GM19351 (cell line): Measurements from ENCODE around the gene BRD8.

ENCODE experiments used
- ATAC-seq: cut with Tn5 transposase; IDR thresholded peaks from one replicate; pipeline ENCODE4 v1.9.1; 2021; ENCODE audit warnings: mild to moderate bottlenecking, moderate library complexity; ENCODE audit not compliant: unreplicated experiment

The BRD8 gene

DNA sequence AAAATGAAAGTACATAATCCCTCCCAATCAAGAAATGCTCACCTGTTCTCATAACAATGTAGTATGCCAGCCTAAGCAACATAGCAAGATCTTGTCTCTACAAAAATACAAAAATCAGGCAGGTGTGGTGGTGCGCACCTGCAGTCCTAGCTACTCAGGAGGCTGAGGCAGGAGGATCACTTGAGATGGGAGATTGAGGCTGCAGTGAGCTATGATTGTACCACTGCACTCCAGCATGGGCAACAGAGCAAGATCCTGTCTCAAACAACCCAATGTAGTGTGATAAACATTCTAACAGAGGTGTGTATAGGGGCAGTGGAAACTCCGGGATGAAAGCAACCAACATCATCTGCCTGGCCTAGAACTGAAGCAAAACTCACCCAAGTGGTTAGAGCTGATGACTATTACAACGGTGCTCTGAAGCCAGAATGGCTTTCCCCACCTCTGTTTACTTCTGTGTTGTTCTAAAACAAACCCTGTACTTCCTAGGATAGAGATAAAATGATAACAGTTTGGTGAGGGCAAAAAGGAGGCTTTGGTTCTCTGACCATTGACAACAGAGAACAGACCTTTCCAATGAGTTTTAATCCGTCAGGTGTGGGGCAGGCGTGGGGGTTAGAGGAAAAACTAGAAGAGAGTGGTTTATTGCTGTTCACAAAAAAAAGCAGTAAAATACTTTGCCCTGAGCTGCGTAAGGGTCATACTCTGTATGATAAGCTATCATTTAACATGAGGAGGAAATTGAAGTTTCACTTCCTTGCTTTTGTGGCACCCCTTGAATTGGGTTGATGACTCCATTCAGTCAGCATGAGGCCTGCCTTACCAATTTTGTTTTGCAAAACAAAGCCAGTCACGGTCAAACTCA, 75.7 kb downstream of the BRD8 start:
- ATAC-seq: no peak

DNA sequence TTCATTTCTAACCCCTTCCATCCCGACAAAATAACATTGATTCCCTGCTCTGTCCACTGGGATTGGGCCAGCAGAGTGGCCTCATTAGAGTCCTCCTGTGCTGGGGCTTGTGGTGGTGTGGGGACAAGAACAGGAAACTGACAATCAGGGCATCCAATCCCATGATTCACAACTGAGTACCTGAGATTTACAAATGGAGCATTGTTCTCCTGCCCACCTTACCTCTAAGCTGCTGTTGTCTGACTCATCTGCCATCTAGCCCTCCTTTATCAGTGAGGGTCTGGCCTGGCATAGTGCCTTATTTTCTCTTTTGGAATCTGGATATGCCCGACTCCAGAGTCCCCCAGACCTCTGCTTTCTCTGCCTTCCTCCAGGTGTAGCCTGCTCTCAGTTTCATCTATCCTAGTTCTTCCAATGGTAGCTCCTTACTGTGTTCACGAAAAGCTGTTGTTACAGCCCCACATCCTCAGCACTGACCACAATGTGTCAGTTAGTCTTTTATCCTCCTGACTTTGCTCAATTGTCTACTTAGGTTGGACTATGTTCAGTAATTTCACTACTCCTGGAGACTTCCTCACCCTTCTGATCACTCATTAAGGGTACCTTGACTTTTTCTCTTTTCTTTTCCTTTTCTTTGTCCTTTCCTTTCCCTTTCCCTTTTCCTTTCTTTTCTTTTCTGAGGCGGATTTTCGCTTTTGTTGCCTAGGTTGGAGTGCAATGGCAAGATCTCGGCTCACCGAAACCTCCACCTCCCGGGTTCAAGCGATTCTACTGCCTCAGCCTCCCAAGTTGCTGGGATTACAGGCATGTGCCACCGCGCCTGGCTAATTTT, 81.2 kb downstream of the BRD8 start:
- ATAC-seq: no peak

DNA sequence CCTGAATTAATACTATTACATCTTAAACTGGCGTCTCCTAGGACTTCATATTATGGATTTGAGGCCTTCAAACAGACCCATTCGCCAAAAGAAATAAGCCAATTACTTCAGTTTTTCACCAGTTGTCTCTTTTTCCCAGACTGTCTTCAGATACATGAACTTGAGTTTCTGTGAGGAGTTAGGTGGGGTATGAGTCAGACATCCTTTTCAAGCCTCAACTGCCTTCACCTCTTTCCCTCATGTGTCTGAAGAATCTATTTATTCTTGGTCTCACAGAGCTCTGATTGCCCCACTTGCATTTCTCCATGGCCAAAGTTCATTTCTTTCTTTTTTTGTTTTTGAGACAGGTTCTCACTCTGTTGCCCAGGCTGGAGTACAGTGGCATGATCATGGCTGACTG, 82.1 kb downstream of the BRD8 start:
- ATAC-seq: no peak

DNA sequence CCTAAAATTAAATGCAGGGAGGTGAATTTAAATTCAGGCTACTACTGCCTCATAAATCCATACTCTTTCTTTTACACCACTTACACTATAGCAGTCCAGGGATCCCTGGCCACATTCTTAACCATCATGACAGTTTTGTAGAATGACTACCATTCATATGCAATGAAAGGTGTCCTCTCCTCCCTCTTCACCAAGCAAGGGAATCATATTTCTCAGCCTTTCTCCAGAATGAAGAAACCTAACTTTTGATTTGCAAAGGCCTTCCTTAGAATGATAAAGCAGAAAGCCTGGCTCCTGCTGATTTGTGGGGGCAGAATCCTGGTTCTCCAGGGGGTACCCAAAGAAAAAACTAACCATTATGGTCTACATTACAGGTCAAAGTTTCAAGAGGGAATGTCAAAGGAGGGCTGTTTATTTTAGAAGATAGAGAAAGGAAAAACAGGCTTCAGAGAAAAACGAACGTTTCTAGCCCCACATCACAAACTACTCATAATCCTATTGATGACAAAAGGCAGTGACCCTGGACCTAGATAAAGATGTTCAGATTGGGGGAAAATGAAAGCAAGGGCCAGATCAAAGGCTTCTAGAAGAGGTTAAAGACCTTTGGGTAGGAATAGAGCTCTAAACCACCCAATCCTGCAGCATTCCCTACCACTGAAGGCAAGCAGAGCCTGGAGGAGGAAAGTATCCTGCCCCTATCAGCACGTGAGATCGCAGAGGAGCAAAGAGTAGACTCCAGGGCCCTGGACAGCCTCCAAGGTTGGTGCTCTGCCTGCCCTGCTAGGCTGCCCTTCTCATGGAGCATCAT, 83.1 kb downstream of the BRD8 start:
- no peak for ATAC-seq

DNA sequence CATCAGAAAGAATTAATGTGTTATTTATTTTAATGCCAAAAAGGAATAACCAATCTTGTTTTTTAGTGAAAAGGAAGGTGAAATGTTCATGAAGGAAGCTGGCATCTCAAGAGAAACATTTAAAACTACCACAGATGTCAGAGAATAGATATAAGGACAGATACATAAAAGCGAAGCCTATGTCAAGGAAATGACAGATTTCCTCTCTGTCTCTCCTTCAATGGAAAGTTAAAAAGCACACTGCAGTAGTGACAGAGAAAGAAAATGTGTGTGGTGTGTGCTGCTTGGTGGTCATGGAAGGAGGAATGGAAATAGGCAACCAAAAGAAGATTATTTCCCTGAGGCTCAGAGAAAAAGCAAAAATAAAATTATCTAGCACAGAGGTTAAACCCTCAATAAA, 85.4 kb downstream of the BRD8 start:
- ATAC-seq: no peak

DNA sequence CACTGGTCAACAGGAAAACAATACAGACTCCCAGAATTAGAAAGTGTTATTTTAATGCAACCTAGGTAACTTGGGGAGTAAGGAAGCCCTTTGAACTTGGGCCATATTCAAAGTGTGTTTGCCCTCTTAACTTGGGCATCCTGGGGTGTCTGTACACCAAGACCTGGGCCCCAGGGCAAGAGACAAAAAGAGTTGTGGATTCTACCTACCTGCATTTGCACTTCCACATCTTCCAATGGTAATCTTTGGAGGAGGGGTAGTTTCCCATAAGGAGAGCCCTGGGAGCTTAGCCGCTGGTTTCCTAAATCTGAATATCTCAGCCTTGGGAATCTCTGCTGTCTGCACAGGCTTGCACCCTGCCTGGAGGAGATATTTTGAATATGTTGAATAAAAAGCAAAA, 86.1 kb downstream of the BRD8 start:
- ATAC-seq: no peak

DNA sequence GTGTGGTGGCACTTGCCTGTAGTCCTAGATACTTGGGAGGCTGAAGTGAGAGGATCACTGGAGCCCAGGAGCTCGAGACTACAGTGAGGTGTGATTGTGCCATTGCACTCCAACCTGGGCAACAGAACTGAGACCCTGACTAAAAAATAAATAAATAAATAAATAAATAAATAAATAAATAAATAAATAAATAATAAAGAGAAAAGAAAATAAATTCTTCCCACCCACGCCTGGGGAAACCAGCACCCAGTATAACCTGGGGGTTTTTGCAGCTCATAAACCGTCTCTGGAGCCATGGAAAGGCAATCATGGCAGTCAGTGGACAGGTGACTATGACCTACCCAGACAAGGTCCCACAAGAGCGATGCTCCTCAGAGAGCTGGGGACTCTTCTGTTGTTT, 86.7 kb downstream of the BRD8 start:
- no peak for ATAC-seq
